CD4-positive, alpha-beta T cell (primary cell): ENCODE results near the gene AFF3. TPM values are rescaled to one million over a fixed set of nuclear protein-coding genes. Genes with fewer than 3 reads are reported as not detected.

Experiments used
- ATAC-seq: fragments of 200-7000 bp; cut with Tn5 transposase; one replicate; pipeline ENCODE4 v1.10.0; 2022; ENCODE audit warnings: mild to moderate bottlenecking; ENCODE audit not compliant: poor library complexity
- CTCF ChIA-PET: fragments of 350-600 bp; sonication (Branson Sonifier 250); formaldehyde crosslinking; loops from one replicate; lab custom pipeline; 2021; ENCODE audit warnings: antibody characterized with exemption, inconsistent platforms; lab: Charles Lee
- POLR2A ChIA-PET: fragments of 350-600 bp; sonication (Branson Sonifier 250); formaldehyde crosslinking; loops from one replicate; lab custom pipeline; 2021; ENCODE audit warnings: antibody characterized with exemption, inconsistent platforms; lab: Charles Lee
- DNase-seq, 14 experiments: peaks; one replicate each; pipeline ENCODE4 v3.0.0-alpha.2; 2013 to 2020; ENCODE audit warnings: mixed read lengths in 2 of 14
- H3K27ac ChIP-seq, 2 donors: one replicate each; pipeline versions ENCODE4 v1.5.1 to v1.7.0; 2013; ENCODE audit warnings: low read length in 2 of 2, low read depth in 1 of 2, mild to moderate bottlenecking in 1 of 2
- H3K27me3 ChIP-seq, 2 experiments: 1 replicate in 1 of 2; 2 replicates in 1 of 2; pipeline versions ENCODE4 v1.6.1 to v1.7.0; 2013; ENCODE audit warnings: low read length in 2 of 2, control low read depth in 1 of 2, mild to moderate bottlenecking in 1 of 2, moderate library complexity in 1 of 2; ENCODE audit not compliant: insufficient read depth in 2 of 2, control insufficient read depth in 1 of 2
- H3K36me3 ChIP-seq: one replicate; pipeline ENCODE4 v1.6.1; 2013; ENCODE audit warnings: low read length, control low read depth; ENCODE audit not compliant: insufficient read depth
- H3K4me1 ChIP-seq: one replicate; pipeline ENCODE4 v1.6.1; 2013; ENCODE audit warnings: low read length, control low read depth; ENCODE audit not compliant: insufficient read depth
- H3K4me3 ChIP-seq: one replicate; pipeline ENCODE4 v1.5.1; 2013; ENCODE audit warnings: mild to moderate bottlenecking, low read length, moderate library complexity
- H3K9me3 ChIP-seq, 2 experiments: 1 replicate in 1 of 2; 2 replicates in 1 of 2; pipeline versions ENCODE4 v1.6.1 to v1.7.0; 2013; ENCODE audit warnings: low read length in 2 of 2, mild to moderate bottlenecking in 2 of 2, control low read depth in 1 of 2, moderate library complexity in 1 of 2; ENCODE audit not compliant: control insufficient read depth in 1 of 2, insufficient read depth in 1 of 2
- H3K27ac Mint-ChIP-seq: one replicate; pipeline ENCODE4 v1.8.0; 2020; ENCODE audit warnings: mixed read lengths
- H3K27me3 Mint-ChIP-seq: one replicate; pipeline ENCODE4 v1.8.0; 2021; ENCODE audit warnings: mixed read lengths
- H3K36me3 Mint-ChIP-seq: one replicate; pipeline ENCODE4 v1.8.0; 2021; ENCODE audit warnings: low read depth, mixed read lengths
- H3K4me1 Mint-ChIP-seq: one replicate; pipeline ENCODE4 v1.8.0; 2021; ENCODE audit warnings: low read depth, mixed read lengths
- H3K4me3 Mint-ChIP-seq: one replicate; pipeline ENCODE4 v1.8.0; 2020; ENCODE audit warnings: mild to moderate bottlenecking, mixed read lengths
- H3K9me3 Mint-ChIP-seq: one replicate; pipeline ENCODE4 v1.8.0; 2020; ENCODE audit warnings: mixed read lengths
- intact Hi-C, 2 experiments: fragments of 100-400 bp; cut with DNase I in 1 of 2; cut with micrococcal nuclease in 1 of 2; formaldehyde crosslinking; loops; one replicate each; pipeline versions ENCODE4 v1.15.1 to v1.9.0; 2023 to 2025; cut with DNase I, micrococcal nuclease
- total RNA-seq, 174 experiments: library from RNA in 2 of 174; stranded (reverse) in 2 of 174; gene quantifications; one replicate each; pipeline ENCODE4 v1.2.3 and lab custom pipeline; 2021 to 2026
- TF ChIP-seq, protein P1 (sequence below): fragments of 200-600 bp; IDR thresholded peaks from one replicate; pipeline ENCODE4 v1.8.0; 2022; ENCODE audit warnings: antibody characterized with exemption, mild to moderate bottlenecking

AFF3 gene
- total RNA-seq, 2 experiments from 2014 or later, result 15.4 to 15.7 TPM

DNA sequence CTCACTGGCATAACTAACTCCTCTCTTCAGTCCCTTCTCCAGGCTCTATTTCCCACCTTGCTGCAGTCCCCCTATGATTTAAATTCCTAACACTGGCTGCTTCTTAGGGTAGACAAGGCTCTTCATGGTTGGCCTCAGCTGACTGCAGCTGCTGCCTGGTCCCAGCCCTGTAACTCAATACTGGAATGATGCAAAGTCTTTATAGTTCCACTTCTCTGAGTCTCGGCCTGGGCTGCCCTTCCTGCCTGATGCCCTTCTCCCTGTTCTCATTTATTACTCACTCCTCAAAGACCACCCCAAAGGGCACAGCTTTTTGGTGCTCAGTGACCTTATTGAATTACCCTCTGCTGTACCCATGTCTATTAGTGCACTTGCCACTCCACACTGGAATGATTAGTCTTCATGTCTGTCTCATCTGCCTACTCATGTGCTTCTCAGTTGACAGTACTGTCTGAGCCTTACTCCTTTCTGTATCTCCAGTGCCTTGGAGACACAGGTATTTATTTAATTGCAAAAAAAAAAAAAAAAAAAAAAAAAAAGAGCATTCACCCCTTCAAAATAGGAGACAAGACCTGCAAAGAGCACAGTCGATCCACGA is 453.1 kb downstream of the AFF3 start:
- TF ChIP-seq, protein P1, sequence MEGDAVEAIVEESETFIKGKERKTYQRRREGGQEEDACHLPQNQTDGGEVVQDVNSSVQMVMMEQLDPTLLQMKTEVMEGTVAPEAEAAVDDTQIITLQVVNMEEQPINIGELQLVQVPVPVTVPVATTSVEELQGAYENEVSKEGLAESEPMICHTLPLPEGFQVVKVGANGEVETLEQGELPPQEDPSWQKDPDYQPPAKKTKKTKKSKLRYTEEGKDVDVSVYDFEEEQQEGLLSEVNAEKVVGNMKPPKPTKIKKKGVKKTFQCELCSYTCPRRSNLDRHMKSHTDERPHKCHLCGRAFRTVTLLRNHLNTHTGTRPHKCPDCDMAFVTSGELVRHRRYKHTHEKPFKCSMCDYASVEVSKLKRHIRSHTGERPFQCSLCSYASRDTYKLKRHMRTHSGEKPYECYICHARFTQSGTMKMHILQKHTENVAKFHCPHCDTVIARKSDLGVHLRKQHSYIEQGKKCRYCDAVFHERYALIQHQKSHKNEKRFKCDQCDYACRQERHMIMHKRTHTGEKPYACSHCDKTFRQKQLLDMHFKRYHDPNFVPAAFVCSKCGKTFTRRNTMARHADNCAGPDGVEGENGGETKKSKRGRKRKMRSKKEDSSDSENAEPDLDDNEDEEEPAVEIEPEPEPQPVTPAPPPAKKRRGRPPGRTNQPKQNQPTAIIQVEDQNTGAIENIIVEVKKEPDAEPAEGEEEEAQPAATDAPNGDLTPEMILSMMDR, result no peak
- H3K4me1 ChIP-seq, result no peaks in the 10 kb centered on the region
- CTCF ChIA-PET, result interaction anchor here (0.7 kb wide), 1 partner anchor 37 kb away, joined by 3 read pairs; no protein-coding TSS in a partner anchor
- POLR2A ChIA-PET, result no interaction called here
- no peaks in the 10 kb centered on the region for H3K36me3 ChIP-seq
- no peaks in the 10 kb centered on the region for H3K27me3 ChIP-seq
- no peak overlapping the region for H3K4me3 Mint-ChIP-seq
- H3K4me3 ChIP-seq, result no peak overlapping the region
- no peak overlapping the region for H3K27ac Mint-ChIP-seq
- H3K4me1 Mint-ChIP-seq, result no peaks in the 10 kb centered on the region
- H3K27me3 Mint-ChIP-seq, result no peaks in the 10 kb centered on the region
- H3K9me3 Mint-ChIP-seq, result no peaks in the 10 kb centered on the region
- H3K27ac ChIP-seq, result no peak overlapping the region
- no peaks in the 10 kb centered on the region for H3K36me3 Mint-ChIP-seq
- no peaks in the 10 kb centered on the region for H3K9me3 ChIP-seq
- ATAC-seq, result no peak
- DNase-seq, result no peak
- intact Hi-C loops, result no loop called here

DNA sequence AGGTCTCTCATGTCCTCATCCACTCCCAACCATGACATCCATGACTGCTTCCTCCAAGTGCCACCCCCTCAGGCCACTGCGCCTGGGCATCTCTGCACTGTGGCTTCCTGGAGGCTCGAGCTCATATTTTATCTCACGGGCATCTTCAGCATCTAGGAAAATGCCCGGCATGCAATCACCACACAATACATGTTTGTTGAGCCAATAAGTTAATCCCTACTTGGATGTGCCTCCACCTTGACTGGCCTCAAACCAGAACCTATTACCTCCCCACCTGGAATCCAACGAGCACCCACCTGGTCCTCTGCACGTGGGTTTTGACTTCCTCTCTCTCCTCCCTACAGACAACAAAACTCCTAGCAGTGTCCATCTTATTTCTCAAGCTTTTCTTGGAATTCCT is 453.7 kb downstream of the AFF3 start:
- Mint-ChIP-seq H3K36me3 (no peaks in the 10 kb centered on the region), H3K27me3 (no peaks in the 10 kb centered on the region), H3K4me1 (no peaks in the 10 kb centered on the region), H3K27ac (no peak overlapping the region), H3K9me3 (no peaks in the 10 kb centered on the region), H3K4me3 (no peak overlapping the region)
- intact Hi-C loops, result no loop called here
- Histone ChIP-seq H3K27me3 (no peaks in the 10 kb centered on the region), H3K36me3 (no peaks in the 10 kb centered on the region), H3K9me3 (no peaks in the 10 kb centered on the region), H3K27ac (no peak overlapping the region), H3K4me3 (no peak overlapping the region), H3K4me1 (no peaks in the 10 kb centered on the region)
- ChIA-PET CTCF (interaction anchor here (0.7 kb wide), 1 partner anchor 37 kb away, joined by 3 read pairs; no protein-coding TSS in a partner anchor), POLR2A (no interaction called here)
- no peak for ATAC-seq
- TF ChIP-seq, protein P1, result no peak
- DNase-seq, result no peak

DNA sequence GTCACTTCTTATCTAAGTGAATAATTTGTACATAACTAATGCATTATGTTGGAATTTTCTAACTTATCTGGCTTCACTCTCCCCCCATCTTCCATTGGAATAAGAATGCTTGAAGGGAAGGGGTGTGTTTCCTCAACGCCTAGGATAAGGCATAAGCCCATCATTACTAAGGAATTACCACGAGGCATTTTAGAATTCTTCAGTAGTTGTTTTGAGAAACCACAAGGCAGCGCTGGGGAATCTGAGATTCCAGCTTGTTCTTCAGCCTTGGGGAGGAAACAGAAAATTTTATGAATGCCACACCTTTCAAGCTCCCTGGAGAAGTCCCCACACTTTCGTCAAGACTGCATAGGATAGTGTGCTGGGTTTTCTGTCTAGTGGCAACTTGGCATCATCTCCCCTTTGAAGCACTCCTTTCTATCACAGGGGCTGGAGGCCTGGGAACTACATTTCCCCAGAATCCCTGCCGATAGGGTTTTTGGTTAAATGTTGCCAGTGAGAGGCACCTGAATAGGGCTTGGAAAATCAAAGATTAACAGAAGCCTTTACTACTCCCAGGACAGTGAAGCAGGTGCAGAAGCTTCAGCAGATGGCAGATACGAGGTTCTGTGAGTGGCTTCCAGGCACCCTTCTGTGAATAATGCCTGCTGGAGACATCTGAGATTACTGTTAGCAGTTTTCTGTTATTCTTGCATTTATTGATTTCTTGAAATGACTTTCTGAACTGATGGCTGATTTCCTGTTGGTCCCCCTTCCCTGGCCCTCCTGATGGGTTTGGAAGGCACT is 459.9 kb downstream of the AFF3 start:
- Mint-ChIP-seq H3K4me3 (no peak overlapping the region), H3K27ac (no peak overlapping the region), H3K27me3 (no peaks in the 10 kb centered on the region), H3K9me3 (no peaks in the 10 kb centered on the region), H3K4me1 (no peaks in the 10 kb centered on the region), H3K36me3 (no peaks in the 10 kb centered on the region)
- CTCF ChIA-PET, result no interaction called here
- Histone ChIP-seq H3K36me3 (no peaks in the 10 kb centered on the region), H3K27ac (no peak overlapping the region), H3K9me3 (no peaks in the 10 kb centered on the region), H3K4me3 (no peak overlapping the region), H3K4me1 (no peaks in the 10 kb centered on the region), H3K27me3 (no peaks in the 10 kb centered on the region)
- DNase-seq (no peak), ATAC-seq (no peak)
- intact Hi-C loops, result no loop called here
- POLR2A ChIA-PET, result no interaction called here
- TF ChIP-seq, protein P1, result no peak
